A673 (cell line): ENCODE measurements around the gene PRLR.

Experiments used
- EZH2 ChIP-seq: fragments of 200-600 bp; sonication (generic); IDR thresholded peaks from 2 replicates; pipeline ENCODE4 v1.6.1; 2017; ENCODE audit warnings: borderline replicate concordance, low read depth, mild to moderate bottlenecking, mixed read lengths, antibody characterized with exemption, low read length; ENCODE audit not compliant: poor library complexity, severe bottlenecking
- TF ChIP-seq, protein P1 (sequence below): fragments of 300-800, 200-600 bp; sonication (generic); conservative IDR thresholded peaks from 2 replicates; pipeline ENCODE4 v1.5.1; 2017; ENCODE audit warnings: low read depth, mild to moderate bottlenecking, antibody characterized with exemption, low read length, moderate library complexity, mixed read lengths

DNA sequence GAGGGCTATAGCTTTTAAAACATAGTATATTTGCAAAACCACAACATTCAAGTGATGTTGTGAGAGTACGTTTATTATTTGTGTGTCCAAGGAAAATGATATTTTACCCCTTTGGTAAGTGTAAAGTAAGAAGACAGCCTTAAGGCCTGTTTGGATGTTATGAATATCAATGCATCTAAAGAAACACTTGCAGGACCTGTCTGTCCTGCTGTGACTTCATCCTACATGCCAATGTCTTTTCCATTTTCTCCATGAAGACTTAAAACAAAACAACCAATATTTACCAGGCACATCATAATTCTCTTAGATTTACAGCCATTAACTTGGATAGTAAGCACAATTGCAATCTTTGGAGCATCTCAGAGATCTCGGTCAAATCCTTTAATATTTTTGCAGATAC lies 29.0 kb downstream of the PRLR start:
- TF ChIP-seq, protein P1, sequence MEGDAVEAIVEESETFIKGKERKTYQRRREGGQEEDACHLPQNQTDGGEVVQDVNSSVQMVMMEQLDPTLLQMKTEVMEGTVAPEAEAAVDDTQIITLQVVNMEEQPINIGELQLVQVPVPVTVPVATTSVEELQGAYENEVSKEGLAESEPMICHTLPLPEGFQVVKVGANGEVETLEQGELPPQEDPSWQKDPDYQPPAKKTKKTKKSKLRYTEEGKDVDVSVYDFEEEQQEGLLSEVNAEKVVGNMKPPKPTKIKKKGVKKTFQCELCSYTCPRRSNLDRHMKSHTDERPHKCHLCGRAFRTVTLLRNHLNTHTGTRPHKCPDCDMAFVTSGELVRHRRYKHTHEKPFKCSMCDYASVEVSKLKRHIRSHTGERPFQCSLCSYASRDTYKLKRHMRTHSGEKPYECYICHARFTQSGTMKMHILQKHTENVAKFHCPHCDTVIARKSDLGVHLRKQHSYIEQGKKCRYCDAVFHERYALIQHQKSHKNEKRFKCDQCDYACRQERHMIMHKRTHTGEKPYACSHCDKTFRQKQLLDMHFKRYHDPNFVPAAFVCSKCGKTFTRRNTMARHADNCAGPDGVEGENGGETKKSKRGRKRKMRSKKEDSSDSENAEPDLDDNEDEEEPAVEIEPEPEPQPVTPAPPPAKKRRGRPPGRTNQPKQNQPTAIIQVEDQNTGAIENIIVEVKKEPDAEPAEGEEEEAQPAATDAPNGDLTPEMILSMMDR, result no peak
- no peak for TF ChIP-seq EZH2
